ENCODE results near the gene PDZRN3. TPM values are rescaled to one million over a fixed set of nuclear protein-coding genes. Genes with fewer than 3 reads are reported as not detected.

Gene PDZRN3
- polyA plus RNA-seq, 1 of the 3 experiments (the other 2 are of a cell fraction), result 10.3 TPM

GRCh38 chr3:73480187-73480672 lies 144.5 kb downstream of the PDZRN3 start:
- no peak for DNase-seq
- Histone ChIP-seq H3K36me3 (replicated peaks in 1 of 2; ENCODE audit: control insufficient read depth in 1 of 2, insufficient read depth in 2 of 2, low read length in 1 of 2) (no peaks in the 10 kb centered on the region), H3K9me3 (no peaks in the 10 kb centered on the region), H4K20me1 (ENCODE audit: insufficient read depth) (peaks cover 58% of the 10 kb centered on the region; the same call in 1 of the 2 replicates), H3K4me3 (ENCODE audit: low read depth in 2 of 2, low read length in 1 of 2) (no peak overlapping the region), H2AFZ (ENCODE audit: low read depth) (no peak overlapping the region), H3K9ac (no peak overlapping the region), H3F3A (replicated peaks; ENCODE audit: insufficient read depth) (no peaks in the 10 kb centered on the region), H3K27ac (ENCODE audit: low read depth in 2 of 2, low read length in 1 of 2) (peak overlapping the region in 1 of 2 experiments; percentile 55; a peak in 2 of 4 replicates), H3K9me2 (no peaks in the 10 kb centered on the region), H3K27me3 (ENCODE audit: insufficient read depth) (no peaks in the 10 kb centered on the region), H3K79me2 (ENCODE audit: insufficient read depth) (peaks cover 41% of the 10 kb centered on the region), H3K4me1 (ENCODE audit: control insufficient read depth in 1 of 2, insufficient read depth in 2 of 2, low read depth in 1 of 2, low read length in 1 of 2) (peaks cover 0 to 32% of the 10 kb centered on the region in 2 experiments; a peak in 2 of 4 replicates), H3K4me2 (no peak overlapping the region)
- no peak for TF ChIP-seq JUND (IDR thresholded peaks at IDR 0.05)
- no peak for TF ChIP-seq FOXJ3 (CRISPR knock-in tag; IDR thresholded peaks at IDR 0.05)
- TF ChIP-seq, protein P1, sequence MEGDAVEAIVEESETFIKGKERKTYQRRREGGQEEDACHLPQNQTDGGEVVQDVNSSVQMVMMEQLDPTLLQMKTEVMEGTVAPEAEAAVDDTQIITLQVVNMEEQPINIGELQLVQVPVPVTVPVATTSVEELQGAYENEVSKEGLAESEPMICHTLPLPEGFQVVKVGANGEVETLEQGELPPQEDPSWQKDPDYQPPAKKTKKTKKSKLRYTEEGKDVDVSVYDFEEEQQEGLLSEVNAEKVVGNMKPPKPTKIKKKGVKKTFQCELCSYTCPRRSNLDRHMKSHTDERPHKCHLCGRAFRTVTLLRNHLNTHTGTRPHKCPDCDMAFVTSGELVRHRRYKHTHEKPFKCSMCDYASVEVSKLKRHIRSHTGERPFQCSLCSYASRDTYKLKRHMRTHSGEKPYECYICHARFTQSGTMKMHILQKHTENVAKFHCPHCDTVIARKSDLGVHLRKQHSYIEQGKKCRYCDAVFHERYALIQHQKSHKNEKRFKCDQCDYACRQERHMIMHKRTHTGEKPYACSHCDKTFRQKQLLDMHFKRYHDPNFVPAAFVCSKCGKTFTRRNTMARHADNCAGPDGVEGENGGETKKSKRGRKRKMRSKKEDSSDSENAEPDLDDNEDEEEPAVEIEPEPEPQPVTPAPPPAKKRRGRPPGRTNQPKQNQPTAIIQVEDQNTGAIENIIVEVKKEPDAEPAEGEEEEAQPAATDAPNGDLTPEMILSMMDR (IDR thresholded peaks at IDR 0.05), result no peak
- TF ChIP-seq, protein P2, sequence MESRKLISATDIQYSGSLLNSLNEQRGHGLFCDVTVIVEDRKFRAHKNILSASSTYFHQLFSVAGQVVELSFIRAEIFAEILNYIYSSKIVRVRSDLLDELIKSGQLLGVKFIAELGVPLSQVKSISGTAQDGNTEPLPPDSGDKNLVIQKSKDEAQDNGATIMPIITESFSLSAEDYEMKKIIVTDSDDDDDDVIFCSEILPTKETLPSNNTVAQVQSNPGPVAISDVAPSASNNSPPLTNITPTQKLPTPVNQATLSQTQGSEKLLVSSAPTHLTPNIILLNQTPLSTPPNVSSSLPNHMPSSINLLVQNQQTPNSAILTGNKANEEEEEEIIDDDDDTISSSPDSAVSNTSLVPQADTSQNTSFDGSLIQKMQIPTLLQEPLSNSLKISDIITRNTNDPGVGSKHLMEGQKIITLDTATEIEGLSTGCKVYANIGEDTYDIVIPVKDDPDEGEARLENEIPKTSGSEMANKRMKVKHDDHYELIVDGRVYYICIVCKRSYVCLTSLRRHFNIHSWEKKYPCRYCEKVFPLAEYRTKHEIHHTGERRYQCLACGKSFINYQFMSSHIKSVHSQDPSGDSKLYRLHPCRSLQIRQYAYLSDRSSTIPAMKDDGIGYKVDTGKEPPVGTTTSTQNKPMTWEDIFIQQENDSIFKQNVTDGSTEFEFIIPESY (IDR thresholded peaks at IDR 0.05; ENCODE audit: borderline replicate concordance, low read depth), result no peak
- ChIA-PET POLR2A (no interaction called here), CTCF (interaction anchor here (0.9 to 1.0 kb wide), 3 partner anchors 12 to 22 kb away, joined by 3 read pairs; no protein-coding TSS in a partner anchor)
- WGBS (ENCODE audit: low lambda C conversion rate), result 78% methylated on average over 3 of the region's 3 CpGs

DNA sequence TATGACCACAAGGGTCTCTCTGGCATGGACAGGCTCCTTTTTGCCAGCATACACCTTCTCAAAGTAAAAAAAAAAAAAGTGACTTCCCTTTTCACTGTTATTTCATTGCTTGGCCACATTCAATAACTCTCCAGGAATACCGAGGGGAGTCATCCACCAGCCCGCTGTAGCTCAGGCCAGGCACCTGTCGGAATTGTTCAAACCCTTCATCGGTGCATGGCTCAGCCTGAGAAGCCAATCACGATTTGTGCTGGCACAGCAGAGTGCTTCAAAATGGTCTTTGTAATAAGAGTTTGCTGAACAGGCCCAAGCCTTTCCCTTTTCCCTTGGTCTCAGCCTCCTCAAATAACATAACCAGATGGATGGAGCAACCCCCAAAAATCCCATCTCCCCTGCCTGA lies 145.4 kb downstream of the PDZRN3 start:
- Histone ChIP-seq H3K4me1 (ENCODE audit: control insufficient read depth in 1 of 2, insufficient read depth in 2 of 2, low read depth in 1 of 2, low read length in 1 of 2) (peaks cover 0 to 30% of the 10 kb centered on the region in 2 experiments; a peak in 2 of 4 replicates), H3K36me3 (replicated peaks in 1 of 2; ENCODE audit: control insufficient read depth in 1 of 2, insufficient read depth in 2 of 2, low read length in 1 of 2) (no peaks in the 10 kb centered on the region), H3K27ac (ENCODE audit: low read depth in 2 of 2, low read length in 1 of 2) (peak overlapping the region in 1 of 2 experiments; percentile 64; a peak in 2 of 4 replicates), H2AFZ (ENCODE audit: low read depth) (no peak overlapping the region), H3K79me2 (ENCODE audit: insufficient read depth) (peaks cover 42% of the 10 kb centered on the region), H3K27me3 (ENCODE audit: insufficient read depth) (no peaks in the 10 kb centered on the region), H3K9me3 (no peaks in the 10 kb centered on the region), H3K4me3 (ENCODE audit: low read depth in 2 of 2, low read length in 1 of 2) (no peak overlapping the region), H3K4me2 (no peak overlapping the region), H3K9me2 (no peaks in the 10 kb centered on the region), H3K9ac (no peak overlapping the region), H3F3A (replicated peaks; ENCODE audit: insufficient read depth) (no peaks in the 10 kb centered on the region), H4K20me1 (ENCODE audit: insufficient read depth) (peaks cover 56% of the 10 kb centered on the region; the same call in 1 of the 2 replicates)
- CTCF ChIA-PET, result interaction anchor here (0.9 to 1.0 kb wide), 2 partner anchors 15 to 19 kb away, joined by 3 to 5 read pairs; no protein-coding TSS in a partner anchor
- TF ChIP-seq ELF1 (IDR thresholded peaks at IDR 0.05), result no peak
- POLR2A ChIA-PET, result no interaction called here
- WGBS (ENCODE audit: low lambda C conversion rate), result 88% methylated on average over 5 of the region's 5 CpGs
- DNase-seq, result no peak

DNA sequence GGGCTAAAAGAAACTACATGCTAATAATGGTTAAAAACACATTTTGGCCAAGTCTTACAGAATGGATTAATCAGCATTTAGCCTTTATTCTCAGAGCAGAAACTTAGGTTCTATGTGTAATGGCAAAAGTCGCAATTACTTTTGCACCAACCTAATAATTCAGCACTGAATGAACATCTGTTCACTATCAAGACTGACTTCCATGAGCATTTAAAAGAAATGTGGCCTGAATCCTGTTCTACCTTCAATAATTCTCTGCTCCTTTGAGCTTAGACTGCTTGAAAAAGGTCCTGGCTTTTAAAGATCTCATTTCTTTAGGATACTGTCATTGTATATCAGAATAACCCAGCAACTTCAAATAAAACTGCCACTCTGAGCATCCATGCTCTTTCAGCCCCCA lies 145.9 kb downstream of the PDZRN3 start:
- H3K27ac ChIP-seq (ENCODE audit: low read depth in 2 of 2, low read length in 1 of 2), result peak overlapping the region in 1 of 2 experiments; percentile 64; a peak in 2 of 4 replicates
- no peak overlapping the region for H2AFZ ChIP-seq (ENCODE audit: low read depth)
- TF ChIP-seq FOXJ3 (CRISPR knock-in tag; IDR thresholded peaks at IDR 0.05) (no peak), TAF1 (IDR thresholded peaks at IDR 0.05; ENCODE audit: borderline replicate concordance, low read depth, low read length) (no peak), SIN3A (IDR thresholded peaks at IDR 0.05; ENCODE audit: borderline replicate concordance, low read depth, low read length) (no peak), TCF12 (IDR thresholded peaks at IDR 0.05) (no peak), EZH2phosphoT487 (IDR thresholded peaks at IDR 0.05; ENCODE audit: borderline replicate concordance, low read depth) (no peak), NFIC (IDR thresholded peaks at IDR 0.05; ENCODE audit: borderline replicate concordance) (no peak), POLR2AphosphoS5 (IDR thresholded peaks at IDR 0.05; ENCODE audit: low read depth, low read length) (no peak), MXI1 (IDR thresholded peaks at IDR 0.05; ENCODE audit: low read depth, low read length) (no peak)
- TF ChIP-seq, protein P3, sequence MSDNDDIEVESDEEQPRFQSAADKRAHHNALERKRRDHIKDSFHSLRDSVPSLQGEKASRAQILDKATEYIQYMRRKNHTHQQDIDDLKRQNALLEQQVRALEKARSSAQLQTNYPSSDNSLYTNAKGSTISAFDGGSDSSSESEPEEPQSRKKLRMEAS (IDR thresholded peaks at IDR 0.05; ENCODE audit: low read depth), result no peak
- no peaks in the 10 kb centered on the region for H3K27me3 ChIP-seq (ENCODE audit: insufficient read depth)
- POLR2A ChIA-PET, result no interaction called here
- H3K79me2 ChIP-seq (ENCODE audit: insufficient read depth), result peaks cover 42% of the 10 kb centered on the region
- H3K4me3 ChIP-seq (ENCODE audit: low read depth in 2 of 2, low read length in 1 of 2), result no peak overlapping the region
- no peaks in the 10 kb centered on the region for H3K9me2 ChIP-seq
- H3K36me3 ChIP-seq (replicated peaks in 1 of 2; ENCODE audit: control insufficient read depth in 1 of 2, insufficient read depth in 2 of 2, low read length in 1 of 2), result no peaks in the 10 kb centered on the region
- no peaks in the 10 kb centered on the region for H3K9me3 ChIP-seq
- CTCF ChIA-PET, result interaction anchor here (0.9 kb wide), 1 partner anchor 19 kb away, joined by 5 read pairs; no protein-coding TSS in a partner anchor
- H4K20me1 ChIP-seq (ENCODE audit: insufficient read depth), result peaks cover 61% of the 10 kb centered on the region; the same call in 1 of the 2 replicates
- H3F3A ChIP-seq (replicated peaks; ENCODE audit: insufficient read depth), result no peaks in the 10 kb centered on the region
- H3K4me1 ChIP-seq (ENCODE audit: control insufficient read depth in 1 of 2, insufficient read depth in 2 of 2, low read depth in 1 of 2, low read length in 1 of 2), result peaks cover 0 to 27% of the 10 kb centered on the region in 2 experiments; a peak in 2 of 4 replicates
- H3K4me2 ChIP-seq, result no peak overlapping the region
- no peak for DNase-seq
- H3K9ac ChIP-seq, result no peak overlapping the region
- WGBS (ENCODE audit: low lambda C conversion rate), result 60% methylated on average over 1 of the region's 1 CpG

Measured in SK-N-SH (cell line).